HT-29 (cell line): ENCODE data around the gene FYB2. TPM values are rescaled to one million over a fixed set of nuclear protein-coding genes. Genes with fewer than 3 reads are reported as not detected.
A peak's percentile ranks its signal among the peaks of the same experiment; 100 is the strongest.

Experiments
- DNase-seq: peaks from one replicate; pipeline ENCODE4 v3.0.0-alpha.2; 2015; ENCODE audit warnings: low spot score
- total RNA-seq: library from RNA; depleted of rRNA; stranded (reverse); fragments of >200 nt; shearing (Covaris generic); gene quantifications from 2 replicates; pipeline ENCODE4 v1.2.3, GENCODE V29; 2014

Gene FYB2
- total RNA-seq, 1 experiment from 2014 or later, result not detected

DNA sequence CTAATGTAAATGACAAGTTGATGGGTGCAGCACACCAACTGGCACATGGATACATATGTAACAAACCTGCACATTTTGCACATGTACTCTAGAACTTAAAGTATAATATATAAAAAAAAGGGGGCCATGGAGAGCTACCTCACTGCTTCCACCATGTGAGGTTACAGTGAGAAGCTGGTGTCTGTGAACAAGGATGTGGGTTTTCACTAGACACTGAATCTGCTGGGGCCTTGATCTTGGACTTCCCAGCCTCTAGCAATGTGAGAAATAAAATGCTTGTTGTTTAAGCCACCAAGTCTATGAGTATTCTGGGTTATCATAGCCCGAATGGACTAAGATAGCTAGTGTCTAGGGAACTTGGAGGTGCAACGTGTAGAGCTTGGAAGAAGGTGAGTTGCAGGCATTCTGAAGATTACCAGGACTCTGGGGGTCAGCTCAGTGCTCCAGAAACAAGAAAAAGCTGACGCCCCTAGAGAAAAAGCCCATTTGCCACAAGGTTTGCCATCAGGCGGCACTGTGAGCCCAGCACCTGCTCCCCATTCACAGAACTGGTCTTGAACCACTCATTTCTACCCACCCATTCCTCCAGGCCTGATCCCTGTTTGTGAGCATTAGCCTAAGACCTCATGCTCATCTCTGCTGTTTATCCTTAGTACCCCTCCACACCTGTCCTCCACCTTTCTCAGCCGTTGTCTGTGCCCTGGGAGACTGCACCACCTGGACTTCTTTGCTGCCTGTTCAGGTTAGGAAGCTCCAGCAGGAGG, 15.1 kb upstream of the FYB2 start:
- DNase-seq, result no peak

DNA sequence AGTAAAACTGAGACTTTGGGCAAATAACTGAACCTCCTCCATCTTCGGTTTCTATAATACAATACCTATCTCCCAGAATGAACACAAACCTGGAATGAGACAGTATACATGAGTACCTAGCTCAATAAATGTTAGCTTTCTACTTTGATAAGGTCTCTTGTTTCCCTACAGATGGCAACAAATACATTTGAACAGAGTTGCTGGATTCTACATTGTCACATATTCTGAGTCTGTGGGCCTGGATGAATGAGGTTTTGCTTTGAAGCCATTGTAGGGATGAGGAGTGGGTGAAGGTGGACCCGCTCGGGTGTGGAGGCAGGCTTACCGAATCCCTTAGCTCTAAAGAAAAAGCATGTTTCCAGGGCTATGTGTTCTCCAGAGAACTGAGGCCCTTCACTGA, 13.9 kb upstream of the FYB2 start:
- DNase-seq, result no peak

DNA sequence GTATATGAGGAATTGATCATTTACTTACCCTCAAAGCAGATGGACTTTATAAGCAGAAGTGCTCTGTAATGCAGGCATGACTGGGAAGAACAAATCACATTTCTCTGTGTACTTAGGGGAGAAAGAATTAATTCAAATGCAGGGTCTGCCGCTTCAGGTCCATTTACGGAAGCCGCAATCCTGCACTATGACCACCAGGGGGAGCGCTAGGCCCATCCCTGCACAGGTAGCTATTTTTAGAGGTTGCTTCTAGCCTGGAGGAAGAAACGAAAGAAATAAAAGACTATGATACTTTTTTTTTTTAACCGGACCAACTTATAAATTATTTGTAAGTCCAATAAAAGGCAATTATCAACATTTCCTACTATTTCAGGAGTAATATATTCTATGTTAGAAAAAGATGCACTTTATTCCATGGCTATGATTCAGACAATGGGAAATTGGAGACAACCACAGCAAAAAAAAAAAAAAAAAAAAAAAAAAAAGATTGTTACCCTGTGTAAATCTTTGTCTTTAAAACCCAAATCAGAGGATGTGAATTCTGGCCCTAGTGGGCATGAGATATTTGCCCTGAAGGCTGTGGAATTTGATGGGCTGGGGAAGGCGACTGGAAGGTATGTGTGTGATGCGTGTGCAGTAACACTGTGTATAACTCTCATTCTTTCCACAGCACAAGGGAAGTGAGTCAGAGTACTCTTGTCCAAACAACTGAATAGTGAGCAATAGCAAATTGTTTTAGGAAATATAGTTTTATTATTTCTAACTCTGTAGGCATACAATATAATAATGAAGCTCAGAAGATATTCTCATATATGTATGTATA, 12.9 kb upstream of the FYB2 start:
- peak; percentile 91 for DNase-seq

DNA sequence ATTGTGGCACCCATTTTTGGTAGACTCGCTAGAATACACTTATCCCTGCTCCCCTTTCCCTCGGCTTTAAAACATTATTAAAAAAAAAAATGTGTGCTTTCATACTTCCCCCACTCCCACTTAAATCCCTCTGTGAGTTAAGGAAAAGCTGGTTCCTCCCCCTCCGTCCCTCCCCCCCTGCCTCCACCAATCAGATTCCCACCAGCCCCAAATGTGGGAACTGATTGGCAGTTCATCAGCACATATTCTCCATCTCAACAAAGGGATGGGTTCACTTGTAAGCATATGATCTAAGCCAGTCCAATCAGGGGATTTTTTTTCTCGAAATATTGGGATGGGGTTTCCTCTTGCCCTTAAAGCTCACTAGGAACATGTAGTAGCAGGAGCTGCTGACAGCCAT, 10.8 kb upstream of the FYB2 start:
- DNase-seq, result no peak

DNA sequence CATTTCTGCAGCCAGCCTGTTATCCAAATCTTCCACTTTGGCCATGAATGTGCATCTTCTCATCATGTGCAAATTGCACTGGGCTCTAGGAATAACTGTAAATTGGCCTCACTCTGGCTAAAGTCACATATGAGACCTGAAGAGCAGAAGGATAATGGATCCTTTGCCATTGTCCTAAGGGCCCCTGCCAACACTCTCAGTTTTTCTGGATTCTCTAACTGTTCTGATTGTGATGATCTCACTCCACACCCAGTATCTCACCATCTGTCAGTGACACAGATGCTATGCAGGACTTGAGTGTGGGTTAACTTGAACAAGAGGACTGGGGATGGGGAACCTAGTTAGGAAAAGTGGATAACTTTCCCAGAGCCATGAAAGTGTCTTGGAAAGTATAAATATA, 8.5 kb upstream of the FYB2 start:
- no peak for DNase-seq

DNA sequence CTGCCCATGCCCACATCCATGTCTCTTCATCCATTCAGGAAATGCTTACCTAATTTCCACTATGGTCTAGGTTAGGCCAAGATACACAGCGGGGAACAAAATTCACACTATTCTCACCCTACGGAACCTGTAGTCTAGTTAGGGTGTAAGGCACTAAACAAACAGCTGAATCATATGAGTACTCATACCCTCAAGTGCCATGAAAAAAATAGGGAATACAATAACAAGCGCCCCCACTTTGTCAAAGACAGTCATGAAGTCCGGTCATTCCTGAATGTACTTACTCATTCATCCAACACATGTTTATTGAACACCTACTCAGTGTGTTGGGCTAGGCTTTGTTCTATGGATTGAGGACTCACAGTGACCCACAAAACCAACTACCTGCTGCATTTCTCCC, 6.2 kb upstream of the FYB2 start:
- no peak for DNase-seq

DNA sequence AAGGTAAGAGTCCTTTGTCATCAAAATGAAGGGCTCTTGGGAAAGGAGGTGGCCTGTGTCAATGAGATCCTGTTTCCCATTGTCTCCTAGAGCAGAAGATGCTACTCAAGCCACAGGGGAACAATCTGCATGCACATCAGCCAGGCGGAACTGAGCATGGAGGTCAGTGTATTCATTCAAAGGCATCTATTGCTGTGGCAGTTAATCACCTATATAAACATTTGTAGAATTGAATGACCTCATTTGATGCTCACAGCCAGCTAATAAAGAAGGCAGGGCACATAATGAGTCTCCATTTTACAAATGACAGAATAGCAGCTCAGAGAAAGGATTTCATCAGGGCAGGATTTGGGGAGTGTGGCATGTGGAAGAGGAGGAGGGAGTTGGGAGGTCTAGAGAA, 5.7 kb upstream of the FYB2 start:
- no peak for DNase-seq

DNA sequence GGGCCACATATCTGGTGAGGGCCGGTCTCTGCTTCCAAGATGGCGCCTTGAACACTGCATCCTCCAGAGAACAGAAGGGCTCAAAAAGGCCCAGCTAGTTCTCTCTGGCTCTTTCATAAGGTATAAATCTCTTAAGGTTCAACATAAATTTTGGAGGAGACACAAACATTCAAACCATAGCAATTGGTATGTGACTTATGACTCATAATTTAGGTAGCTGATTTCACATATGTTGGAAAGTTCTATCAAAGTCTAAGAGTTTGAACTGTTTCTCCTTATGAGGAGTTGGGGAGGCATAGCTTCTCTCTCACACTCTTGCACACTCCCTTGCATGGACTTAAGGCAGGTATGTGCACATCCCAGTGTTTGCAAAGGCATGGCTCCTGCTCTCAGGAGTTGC, 5.1 kb upstream of the FYB2 start:
- DNase-seq, result no peak

DNA sequence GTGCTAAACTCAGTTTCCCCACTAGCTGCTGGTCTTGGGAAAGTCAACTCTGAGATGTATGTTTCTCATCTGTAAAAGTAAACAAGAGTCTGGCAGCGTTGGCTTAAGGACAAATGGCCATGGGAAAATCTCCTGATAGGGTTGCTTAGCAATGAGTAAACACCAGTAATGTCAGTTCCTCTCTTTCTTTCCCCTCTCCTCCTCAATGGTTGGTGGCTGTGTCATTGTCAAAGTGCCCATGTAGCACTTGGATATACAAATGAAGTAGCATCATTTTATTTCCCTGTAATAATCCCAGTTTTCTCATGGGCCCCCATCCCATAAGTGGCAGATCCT, 2.2 kb upstream of the FYB2 start:
- DNase-seq, result peak; percentile 16

DNA sequence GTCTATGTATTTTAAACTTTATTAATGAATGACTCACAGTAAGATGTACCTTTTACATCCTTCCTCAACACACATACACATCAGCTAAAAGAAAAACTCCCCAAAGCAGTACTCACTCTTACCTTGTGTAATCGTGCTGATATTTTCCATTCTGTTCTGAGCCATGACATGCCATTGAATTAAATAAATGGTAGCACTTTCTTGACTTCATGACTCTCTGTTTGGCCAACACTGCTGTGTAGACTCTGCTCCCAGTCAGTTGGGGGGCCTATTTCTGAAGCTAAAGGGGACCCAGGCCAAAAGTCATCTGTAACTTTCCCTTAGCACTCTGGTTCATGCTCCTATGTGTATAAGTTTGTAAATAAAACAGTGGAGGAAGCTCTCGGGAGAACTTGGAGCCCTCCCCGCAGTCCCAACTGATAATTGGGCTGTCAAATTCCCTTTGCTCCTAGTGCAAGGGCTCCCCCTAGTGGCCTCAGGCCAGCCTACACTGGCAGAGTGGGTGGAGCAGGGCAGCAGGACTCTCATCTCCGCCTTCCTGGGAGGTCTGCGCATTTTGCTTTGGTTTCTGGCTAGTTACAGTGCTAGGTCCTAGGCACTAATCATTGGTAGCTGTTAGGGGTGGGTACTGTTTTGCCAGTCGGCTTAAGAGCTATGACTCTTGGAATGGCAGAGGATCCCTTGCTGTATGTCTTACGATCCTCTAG, 1.7 kb upstream of the FYB2 start:
- peak; percentile 67 for DNase-seq

DNA sequence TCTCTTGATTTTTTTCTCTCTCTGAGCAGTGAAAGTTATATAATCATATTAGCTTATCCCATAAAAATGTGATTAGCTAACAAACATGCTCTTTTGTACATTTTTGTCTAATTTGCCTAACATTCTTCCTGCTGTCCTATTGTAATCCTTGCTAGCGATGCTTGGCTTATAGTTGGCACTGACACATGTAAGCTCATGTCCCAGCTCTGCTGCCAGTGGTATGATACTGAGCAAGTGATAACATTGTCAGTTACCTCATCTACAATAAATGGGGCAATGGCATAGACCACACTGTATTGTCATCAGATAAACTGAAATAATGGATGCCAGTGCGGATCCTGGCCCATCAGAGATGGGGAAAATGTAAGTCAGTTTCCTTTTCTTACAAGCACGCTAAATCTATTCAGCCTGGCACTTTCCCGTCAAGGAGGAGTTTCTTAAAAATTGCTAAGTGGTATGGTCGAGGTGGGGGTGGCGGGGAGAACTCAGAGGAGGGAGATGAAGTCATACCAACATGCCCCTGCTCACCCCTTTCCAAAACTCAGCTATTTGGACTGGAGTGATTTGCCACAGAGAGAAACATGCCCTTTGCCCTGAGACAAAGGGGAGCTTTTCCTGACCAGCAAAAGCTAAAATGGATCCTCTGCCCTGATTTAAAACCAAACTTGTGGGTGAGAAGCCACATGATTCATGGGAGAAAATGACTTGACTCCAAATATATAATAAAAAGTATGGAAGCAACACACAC, 1.3 kb downstream of the FYB2 start:
- no peak for DNase-seq

DNA sequence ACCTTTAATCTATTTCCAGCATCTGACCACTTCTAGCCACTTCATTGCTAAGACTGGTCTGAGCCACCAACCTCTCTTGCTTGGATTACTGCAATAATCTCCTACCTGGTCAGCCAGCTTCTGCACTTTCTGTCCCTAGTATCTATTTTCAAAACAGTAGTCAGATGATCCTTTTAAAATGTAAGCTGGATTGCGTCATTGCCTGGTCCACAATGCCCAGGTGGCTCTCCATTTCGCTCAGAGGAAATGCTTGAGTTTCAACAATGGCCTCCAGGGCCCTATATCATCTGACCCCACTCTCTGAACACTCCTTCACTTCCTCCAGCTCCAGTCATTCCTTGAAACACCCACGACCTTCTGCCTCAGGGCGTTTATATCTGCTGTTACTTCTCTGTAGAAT, 2.3 kb downstream of the FYB2 start:
- DNase-seq, result no peak

DNA sequence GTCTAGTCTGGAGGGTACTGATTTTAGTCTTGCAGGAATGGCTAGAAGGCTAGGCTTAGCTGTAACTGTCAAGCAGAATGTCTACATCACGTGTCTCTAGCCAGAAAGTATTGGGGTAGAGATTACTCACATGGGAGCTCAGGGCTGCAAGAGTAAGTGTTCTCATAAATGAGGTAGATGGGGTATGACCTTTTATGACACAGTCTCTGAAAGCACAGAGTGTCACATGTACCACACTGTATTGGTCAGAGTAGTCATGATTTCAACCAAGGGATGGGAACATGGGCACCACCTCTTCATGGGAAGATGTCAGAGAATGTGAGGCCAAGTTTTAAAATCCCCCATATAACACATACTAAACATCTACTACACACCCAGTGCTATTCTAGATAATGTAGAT, 2.9 kb downstream of the FYB2 start:
- DNase-seq, result no peak

DNA sequence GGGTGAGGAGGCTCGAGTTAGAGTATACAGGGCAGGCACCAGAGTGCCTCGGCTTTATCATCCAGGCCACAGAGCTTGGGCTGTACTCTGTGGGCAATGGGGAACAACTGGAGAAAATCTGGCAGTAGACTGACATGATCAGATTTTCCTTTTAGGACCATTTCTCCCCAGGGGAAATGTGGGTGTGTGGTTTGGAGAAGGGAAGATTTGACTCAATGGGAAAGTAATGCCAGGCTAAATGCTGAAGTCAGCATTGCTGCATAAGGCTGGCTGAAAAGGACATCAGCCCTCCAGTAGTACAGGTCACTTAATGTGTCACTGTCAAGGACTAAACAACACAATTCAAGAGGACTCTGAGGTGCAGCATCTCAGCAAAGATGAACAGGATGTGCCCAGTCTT, 5.0 kb downstream of the FYB2 start:
- DNase-seq, result no peak

DNA sequence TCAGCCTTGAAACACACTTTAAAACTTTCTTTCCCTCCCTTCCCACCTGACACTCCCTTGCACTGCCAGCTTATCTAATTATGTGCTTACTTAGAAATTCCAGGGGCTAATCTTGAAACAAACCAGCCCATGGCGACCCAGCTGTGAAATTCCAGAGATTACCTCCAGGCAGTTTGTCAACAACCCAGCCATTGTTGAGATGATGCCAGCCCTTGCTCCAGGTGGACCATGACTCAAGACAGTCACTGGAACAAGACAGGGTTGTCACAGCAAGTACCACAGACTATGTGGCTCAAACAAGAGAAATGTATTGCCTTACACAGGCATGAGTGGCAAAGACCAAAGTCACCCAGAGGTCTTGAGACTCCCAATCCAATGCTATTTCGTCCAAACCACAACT, 7.9 kb downstream of the FYB2 start:
- no peak for DNase-seq

DNA sequence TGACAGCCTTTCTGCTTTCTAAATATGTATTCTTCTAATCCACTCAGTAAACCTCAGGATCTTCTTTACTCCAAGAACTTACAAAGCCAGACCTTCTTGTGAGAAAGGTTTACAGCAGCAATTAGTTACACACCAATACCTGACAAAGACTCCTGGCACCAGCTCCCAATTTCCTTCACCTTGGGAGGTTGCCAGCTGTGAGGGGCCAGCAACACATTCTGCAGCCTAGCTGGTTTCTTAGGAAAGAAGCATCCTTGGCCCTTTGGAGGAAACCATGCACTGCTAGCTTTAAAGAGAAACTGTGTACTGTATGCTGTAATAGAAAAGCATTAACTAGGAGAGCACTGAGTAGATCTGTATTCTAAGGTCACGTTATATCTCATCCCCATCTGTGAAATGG, 10.8 kb downstream of the FYB2 start:
- DNase-seq, result no peak

DNA sequence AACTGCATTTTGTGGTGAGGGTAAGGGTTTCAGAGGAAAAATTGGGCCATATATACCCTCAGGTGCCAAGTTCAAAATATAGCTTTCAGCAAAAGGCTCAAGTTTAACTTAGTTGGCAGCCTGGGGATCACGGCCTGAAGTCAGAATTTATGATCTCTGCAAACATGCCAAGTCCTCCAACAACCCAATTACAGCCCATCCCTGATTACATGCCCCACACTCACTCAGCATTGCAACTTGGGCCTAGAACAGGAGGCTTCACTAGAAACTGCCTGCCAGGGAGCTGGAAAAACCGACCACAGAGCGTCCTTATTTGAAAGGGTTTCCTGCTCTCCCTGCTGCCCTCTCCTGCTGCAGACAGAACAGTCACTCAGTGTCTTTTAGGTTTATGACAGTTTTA, 12.4 kb downstream of the FYB2 start:
- no peak for DNase-seq

DNA sequence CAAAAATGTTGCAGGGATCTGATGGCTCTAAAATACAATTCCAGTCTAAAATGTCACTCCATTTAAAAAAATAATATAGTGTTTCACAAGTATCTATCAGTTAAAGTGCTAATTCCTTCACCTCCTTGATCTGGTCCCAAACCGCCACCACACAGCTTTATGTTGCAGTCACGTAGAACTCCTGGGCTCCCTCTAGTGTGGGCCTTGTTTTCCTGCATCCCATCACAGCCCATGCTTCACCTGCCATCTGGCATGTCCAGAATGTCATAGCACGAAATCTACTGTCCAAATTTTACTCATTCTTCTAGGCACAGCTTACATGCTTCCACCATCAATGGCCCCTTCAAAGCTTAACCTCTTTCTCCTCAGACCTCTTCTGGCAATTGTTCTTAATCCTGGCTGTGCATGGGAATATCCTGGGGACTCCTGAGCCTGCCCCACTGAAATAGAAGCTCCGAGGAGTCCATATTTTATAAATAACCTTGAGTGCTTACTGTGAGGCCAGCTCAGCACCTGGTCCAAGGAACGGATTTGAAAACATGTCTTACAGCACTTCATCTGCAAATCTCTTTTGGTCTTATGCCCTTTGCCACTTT, 15.5 kb downstream of the FYB2 start:
- DNase-seq, result peak; percentile 61

DNA sequence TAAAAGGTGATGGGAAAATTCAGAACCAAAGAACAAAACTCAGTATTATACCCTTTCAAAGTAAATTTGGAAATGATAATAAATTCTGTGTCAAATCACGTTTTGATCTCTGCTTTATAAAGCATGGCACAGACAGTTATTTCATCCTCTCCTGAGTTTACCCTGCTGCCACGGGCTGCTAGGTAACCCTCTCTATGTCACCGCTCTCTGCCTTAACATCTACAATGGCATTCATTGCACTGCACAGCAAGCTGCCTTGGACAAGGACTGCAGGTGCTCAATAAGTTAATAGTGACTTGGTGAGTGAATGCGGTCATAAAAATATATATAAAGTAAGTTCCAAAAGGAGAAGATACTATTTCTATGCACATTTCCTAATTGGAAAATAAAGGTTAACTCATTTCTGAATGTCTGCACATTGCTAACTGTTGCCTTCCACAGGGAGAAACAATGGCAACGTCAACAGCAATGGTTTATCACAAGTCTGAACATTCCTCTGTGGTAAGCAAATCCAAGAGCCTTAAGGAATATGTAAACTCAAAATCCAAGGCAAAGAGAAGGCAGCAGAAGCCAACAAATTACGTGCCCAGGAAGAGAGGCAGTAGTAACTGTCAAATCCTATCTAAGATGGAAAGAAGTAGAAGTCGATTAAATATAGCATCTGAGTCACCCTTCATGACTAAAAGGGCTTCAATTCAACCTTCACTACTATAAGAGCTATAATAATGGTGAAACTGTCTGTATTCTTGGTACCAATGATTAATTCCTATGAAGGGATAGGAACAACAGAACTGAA, 19.4 kb downstream of the FYB2 start:
- DNase-seq, result no peak

DNA sequence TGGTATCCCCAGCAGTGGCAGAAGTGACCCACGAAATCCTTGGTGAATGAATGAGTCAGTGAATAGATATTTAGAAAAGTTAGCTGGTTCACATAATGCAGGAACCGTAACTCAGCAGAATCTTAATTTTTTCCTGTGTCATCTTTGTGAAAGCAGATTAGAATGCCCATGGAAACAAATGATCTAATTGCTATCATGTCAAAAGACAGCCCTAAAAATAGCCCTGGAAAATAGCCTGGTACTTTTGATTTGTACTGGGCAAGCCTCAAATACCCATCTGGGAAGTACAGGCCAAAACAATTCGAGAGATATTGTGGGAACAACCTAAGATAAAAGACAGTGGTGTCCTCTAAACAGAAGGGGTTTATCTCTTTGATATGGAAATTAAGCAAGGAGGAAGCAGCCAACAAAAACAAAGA, 21.1 kb downstream of the FYB2 start:
- DNase-seq, result no peak
